GM18858 (cell line): ENCODE measurements around the gene SLC26A9.

Experiments used
- ATAC-seq: cut with Tn5 transposase; IDR thresholded peaks from one replicate; pipeline ENCODE4 v1.9.1; 2021; ENCODE audit not compliant: unreplicated experiment

SLC26A9 gene

GRCh38 chr1:205950280-205950679 is 7.0 kb upstream of the SLC26A9 start:
- no peak for ATAC-seq

GRCh38 chr1:205949753-205950152 is 6.5 kb upstream of the SLC26A9 start:
- no peak for ATAC-seq

GRCh38 chr1:205948886-205949285 is 5.6 kb upstream of the SLC26A9 start:
- ATAC-seq = no peak

GRCh38 chr1:205948039-205948438 is 4.8 kb upstream of the SLC26A9 start:
- no peak for ATAC-seq

- ATAC-seq = no peak
Observed at GRCh38 chr1:205947024-205947423, 3.8 kb upstream of the SLC26A9 start.

- ATAC-seq = no peak
Observed at GRCh38 chr1:205945069-205945468, 1.8 kb upstream of the SLC26A9 start.

- ATAC-seq = no peak
Observed at GRCh38 chr1:205944525-205944924, 1.3 kb upstream of the SLC26A9 start.

GRCh38 chr1:205942631-205943159 is 561 bp downstream of the SLC26A9 start:
- ATAC-seq = no peak

GRCh38 chr1:205940710-205941109 is 2.5 kb downstream of the SLC26A9 start:
- ATAC-seq = no peak

- no peak for ATAC-seq
Observed at GRCh38 chr1:205939690-205940330, 3.4 kb downstream of the SLC26A9 start.

- ATAC-seq = no peak
Observed at GRCh38 chr1:205938682-205939081, 4.6 kb downstream of the SLC26A9 start.

- no peak for ATAC-seq
Observed at GRCh38 chr1:205936846-205937586, 6.2 kb downstream of the SLC26A9 start.

- no peak for ATAC-seq
Observed at GRCh38 chr1:205936311-205936710, 6.9 kb downstream of the SLC26A9 start.

GRCh38 chr1:205935869-205936268 is 7.4 kb downstream of the SLC26A9 start:
- no peak for ATAC-seq

- no peak for ATAC-seq
Observed at GRCh38 chr1:205934788-205935187, 8.5 kb downstream of the SLC26A9 start.

- ATAC-seq = no peak
Observed at GRCh38 chr1:205933671-205934618, 9.3 kb downstream of the SLC26A9 start.

GRCh38 chr1:205932776-205933175 is 10.5 kb downstream of the SLC26A9 start:
- no peak for ATAC-seq

GRCh38 chr1:205930799-205931281 is 12.4 kb downstream of the SLC26A9 start:
- ATAC-seq = no peak

- ATAC-seq = no peak
Observed at GRCh38 chr1:205930195-205930577, 13.1 kb downstream of the SLC26A9 start.

GRCh38 chr1:205929496-205930194 is 13.6 kb downstream of the SLC26A9 start:
- no peak for ATAC-seq

- no peak for ATAC-seq
Observed at GRCh38 chr1:205928317-205928716, 14.9 kb downstream of the SLC26A9 start.
